ELF-1 (cell line): ENCODE measurements around the gene ACSBG1.

Experiments
- DNase-seq: peaks from one replicate; pipeline ENCODE4 v3.0.0-alpha.2; 2016; ENCODE audit warnings: low read depth, low spot score

ACSBG1 gene

GRCh38 chr15:78203346-78204225 is 30.8 kb downstream of the ACSBG1 start:
- DNase-seq, result no peak

- no peak for DNase-seq
Measured at GRCh38 chr15:78201281-78202190, 32.8 kb downstream of the ACSBG1 start.

- no peak for DNase-seq
Measured at GRCh38 chr15:78200276-78200930, 34.0 kb downstream of the ACSBG1 start.

GRCh38 chr15:78197632-78198031 is 36.7 kb downstream of the ACSBG1 start:
- DNase-seq, result no peak

- DNase-seq, result peak; percentile 84
Measured at GRCh38 chr15:78195735-78196201, 38.6 kb downstream of the ACSBG1 start.

GRCh38 chr15:78194568-78194925 is 39.8 kb downstream of the ACSBG1 start:
- no peak for DNase-seq

- DNase-seq, result no peak
Measured at GRCh38 chr15:78193731-78194567, 40.4 kb downstream of the ACSBG1 start.

GRCh38 chr15:78192826-78193594 is 41.4 kb downstream of the ACSBG1 start:
- no peak for DNase-seq

- no peak for DNase-seq
Measured at GRCh38 chr15:78182821-78183220, 51.5 kb downstream of the ACSBG1 start.

GRCh38 chr15:78182336-78182700 is 52.0 kb downstream of the ACSBG1 start:
- DNase-seq, result no peak

- no peak for DNase-seq
Measured at GRCh38 chr15:78179906-78180305, 54.5 kb downstream of the ACSBG1 start.

- DNase-seq, result no peak
Measured at GRCh38 chr15:78179286-78179840, 55.0 kb downstream of the ACSBG1 start.

- DNase-seq, result no peak
Measured at GRCh38 chr15:78178064-78178463, 56.3 kb downstream of the ACSBG1 start.

GRCh38 chr15:78177447-78177873 is 56.9 kb downstream of the ACSBG1 start:
- peak; percentile 78 for DNase-seq

- no peak for DNase-seq
Measured at GRCh38 chr15:78175330-78175729, 59.0 kb downstream of the ACSBG1 start.

- no peak for DNase-seq
Measured at GRCh38 chr15:78174401-78174800, 60.0 kb downstream of the ACSBG1 start.

GRCh38 chr15:78171864-78172472 is 62.4 kb downstream of the ACSBG1 start:
- no peak for DNase-seq

GRCh38 chr15:78170848-78171773 is 63.3 kb downstream of the ACSBG1 start:
- no peak for DNase-seq
